ENCODE data around the gene FOXN1. TPM values are rescaled to one million over a fixed set of nuclear protein-coding genes. Genes with fewer than 3 reads are reported as not detected.

The FOXN1 gene
- total and polyA plus RNA-seq, 2 of the 13 experiments (the other 11 are each of a cell fraction or from before 2014, with no cell fraction given): 0.01 TPM; not detected in 1

DNA sequence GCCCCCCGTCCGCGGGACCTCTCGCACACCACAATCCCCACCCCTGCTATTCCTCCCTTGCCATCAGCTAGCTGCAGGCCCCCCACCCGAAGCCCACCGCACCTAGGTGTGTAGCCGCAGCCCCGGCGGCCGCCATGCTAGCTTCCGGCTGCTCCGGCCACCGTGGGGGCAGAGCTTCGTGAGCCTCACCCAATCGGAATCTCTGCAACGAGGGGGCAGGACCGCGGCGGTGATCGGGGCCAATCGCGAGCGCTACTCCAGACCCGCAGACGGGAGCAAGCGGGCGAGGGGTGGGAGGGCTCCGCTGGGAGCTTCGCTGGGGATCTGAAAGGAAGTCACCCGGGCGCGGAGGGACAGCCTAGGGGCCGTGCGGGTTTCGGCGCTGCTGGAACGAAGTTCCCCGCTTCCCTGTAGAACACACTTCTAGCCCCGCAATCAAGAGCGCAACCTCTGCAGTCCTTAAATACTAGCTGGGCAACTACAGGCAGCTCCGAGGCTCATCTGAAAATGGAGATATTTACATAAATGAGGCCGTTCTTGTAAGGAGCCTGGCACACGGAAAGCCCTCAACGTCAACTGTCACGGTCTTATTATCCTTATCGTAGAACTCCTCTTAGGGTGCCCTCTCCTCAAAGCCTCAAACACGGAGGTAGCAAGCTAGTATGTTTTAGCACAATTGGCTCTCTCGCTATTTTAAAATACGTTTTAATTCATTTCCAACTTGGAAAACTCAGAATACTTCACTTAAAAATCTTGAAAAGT is 65.4 kb downstream of the FOXN1 start, which contains the start of gene PIGS (continued):
- TF ChIP-seq, protein P1, sequence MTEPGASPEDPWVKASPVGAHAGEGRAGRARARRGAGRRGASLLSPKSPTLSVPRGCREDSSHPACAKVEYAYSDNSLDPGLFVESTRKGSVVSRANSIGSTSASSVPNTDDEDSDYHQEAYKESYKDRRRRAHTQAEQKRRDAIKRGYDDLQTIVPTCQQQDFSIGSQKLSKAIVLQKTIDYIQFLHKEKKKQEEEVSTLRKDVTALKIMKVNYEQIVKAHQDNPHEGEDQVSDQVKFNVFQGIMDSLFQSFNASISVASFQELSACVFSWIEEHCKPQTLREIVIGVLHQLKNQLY (CRISPR knock-in tag; IDR thresholded peaks at IDR 0.05): no peak
- TF ChIP-seq ZFP82 (CRISPR knock-in tag; IDR thresholded peaks at IDR 0.05; ENCODE audit: borderline replicate concordance): no peak
- TF ChIP-seq, protein P2, sequence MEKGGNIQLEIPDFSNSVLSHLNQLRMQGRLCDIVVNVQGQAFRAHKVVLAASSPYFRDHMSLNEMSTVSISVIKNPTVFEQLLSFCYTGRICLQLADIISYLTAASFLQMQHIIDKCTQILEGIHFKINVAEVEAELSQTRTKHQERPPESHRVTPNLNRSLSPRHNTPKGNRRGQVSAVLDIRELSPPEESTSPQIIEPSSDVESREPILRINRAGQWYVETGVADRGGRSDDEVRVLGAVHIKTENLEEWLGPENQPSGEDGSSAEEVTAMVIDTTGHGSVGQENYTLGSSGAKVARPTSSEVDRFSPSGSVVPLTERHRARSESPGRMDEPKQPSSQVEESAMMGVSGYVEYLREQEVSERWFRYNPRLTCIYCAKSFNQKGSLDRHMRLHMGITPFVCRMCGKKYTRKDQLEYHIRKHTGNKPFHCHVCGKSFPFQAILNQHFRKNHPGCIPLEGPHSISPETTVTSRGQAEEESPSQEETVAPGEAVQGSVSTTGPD (CRISPR knock-in tag; IDR thresholded peaks at IDR 0.05): no peak
- peak; percentile 62; the same call in 1 of the 2 replicates for TF ChIP-seq PHF21A (CRISPR knock-in tag; IDR thresholded peaks at IDR 0.05)
- TF ChIP-seq, protein P3, sequence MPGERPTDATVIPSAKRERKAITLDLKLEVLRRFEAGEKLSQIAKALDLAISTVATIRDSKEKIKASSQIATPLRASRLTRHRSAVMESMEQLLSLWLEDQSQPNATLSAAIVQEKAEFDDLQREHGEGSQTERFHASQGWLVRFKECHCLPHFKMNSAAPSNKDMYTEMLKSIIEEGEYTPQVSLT (CRISPR knock-in tag; IDR thresholded peaks at IDR 0.05; ENCODE audit: borderline replicate concordance, low read depth): no peak
- TF ChIP-seq, protein P4, sequence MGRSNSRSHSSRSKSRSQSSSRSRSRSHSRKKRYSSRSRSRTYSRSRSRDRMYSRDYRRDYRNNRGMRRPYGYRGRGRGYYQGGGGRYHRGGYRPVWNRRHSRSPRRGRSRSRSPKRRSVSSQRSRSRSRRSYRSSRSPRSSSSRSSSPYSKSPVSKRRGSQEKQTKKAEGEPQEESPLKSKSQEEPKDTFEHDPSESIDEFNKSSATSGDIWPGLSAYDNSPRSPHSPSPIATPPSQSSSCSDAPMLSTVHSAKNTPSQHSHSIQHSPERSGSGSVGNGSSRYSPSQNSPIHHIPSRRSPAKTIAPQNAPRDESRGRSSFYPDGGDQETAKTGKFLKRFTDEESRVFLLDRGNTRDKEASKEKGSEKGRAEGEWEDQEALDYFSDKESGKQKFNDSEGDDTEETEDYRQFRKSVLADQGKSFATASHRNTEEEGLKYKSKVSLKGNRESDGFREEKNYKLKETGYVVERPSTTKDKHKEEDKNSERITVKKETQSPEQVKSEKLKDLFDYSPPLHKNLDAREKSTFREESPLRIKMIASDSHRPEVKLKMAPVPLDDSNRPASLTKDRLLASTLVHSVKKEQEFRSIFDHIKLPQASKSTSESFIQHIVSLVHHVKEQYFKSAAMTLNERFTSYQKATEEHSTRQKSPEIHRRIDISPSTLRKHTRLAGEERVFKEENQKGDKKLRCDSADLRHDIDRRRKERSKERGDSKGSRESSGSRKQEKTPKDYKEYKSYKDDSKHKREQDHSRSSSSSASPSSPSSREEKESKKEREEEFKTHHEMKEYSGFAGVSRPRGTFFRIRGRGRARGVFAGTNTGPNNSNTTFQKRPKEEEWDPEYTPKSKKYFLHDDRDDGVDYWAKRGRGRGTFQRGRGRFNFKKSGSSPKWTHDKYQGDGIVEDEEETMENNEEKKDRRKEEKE (IDR thresholded peaks at IDR 0.05): no peak
- TF ChIP-seq, protein P5, sequence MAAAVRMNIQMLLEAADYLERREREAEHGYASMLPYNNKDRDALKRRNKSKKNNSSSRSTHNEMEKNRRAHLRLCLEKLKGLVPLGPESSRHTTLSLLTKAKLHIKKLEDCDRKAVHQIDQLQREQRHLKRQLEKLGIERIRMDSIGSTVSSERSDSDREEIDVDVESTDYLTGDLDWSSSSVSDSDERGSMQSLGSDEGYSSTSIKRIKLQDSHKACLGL (CRISPR knock-in tag; IDR thresholded peaks at IDR 0.05): peak; percentile 80; the same call in 1 of the 2 replicates
- no peak for TF ChIP-seq ZNF3 (CRISPR knock-in tag; IDR thresholded peaks at IDR 0.05)
- no peak for TF ChIP-seq U2AF2 (IDR thresholded peaks at IDR 0.05; ENCODE audit: low read depth, low read length)
- peak; percentile 60; the same call in 1 of the 2 replicates for TF ChIP-seq SPEN (CRISPR knock-in tag; IDR thresholded peaks at IDR 0.05; ENCODE audit: low read depth)
- TF ChIP-seq, protein P6, sequence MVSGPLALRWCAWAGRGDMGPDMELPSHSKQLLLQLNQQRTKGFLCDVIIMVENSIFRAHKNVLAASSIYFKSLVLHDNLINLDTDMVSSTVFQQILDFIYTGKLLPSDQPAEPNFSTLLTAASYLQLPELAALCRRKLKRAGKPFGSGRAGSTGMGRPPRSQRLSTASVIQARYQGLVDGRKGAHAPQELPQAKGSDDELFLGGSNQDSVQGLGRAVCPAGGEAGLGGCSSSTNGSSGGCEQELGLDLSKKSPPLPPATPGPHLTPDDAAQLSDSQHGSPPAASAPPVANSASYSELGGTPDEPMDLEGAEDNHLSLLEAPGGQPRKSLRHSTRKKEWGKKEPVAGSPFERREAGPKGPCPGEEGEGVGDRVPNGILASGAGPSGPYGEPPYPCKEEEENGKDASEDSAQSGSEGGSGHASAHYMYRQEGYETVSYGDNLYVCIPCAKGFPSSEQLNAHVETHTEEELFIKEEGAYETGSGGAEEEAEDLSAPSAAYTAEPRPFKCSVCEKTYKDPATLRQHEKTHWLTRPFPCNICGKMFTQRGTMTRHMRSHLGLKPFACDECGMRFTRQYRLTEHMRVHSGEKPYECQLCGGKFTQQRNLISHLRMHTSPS (CRISPR knock-in tag; IDR thresholded peaks at IDR 0.05; ENCODE audit: low read depth): no peak; the same call in 1 of the 2 replicates
- no peak for TF ChIP-seq SP5 (CRISPR knock-in tag; IDR thresholded peaks at IDR 0.05; ENCODE audit: borderline replicate concordance, low read depth)
- TF ChIP-seq GTF3A (CRISPR knock-in tag; conservative IDR thresholded peaks at IDR 0.05): 0 out of 2 replicates have a peak, but pooled peaks have one; percentile 79
- TF ChIP-seq CBX2 (IDR thresholded peaks at IDR 0.05; ENCODE audit: low read depth, low read length): no peak
- TF ChIP-seq CBX2 (CRISPR knock-in tag; IDR thresholded peaks at IDR 0.05; ENCODE audit: low read depth): no peak
- TF ChIP-seq ZBTB8A (CRISPR knock-in tag; IDR thresholded peaks at IDR 0.05; ENCODE audit: borderline replicate concordance, low read depth): no peak
- TF ChIP-seq ZNF12 (CRISPR knock-in tag; IDR thresholded peaks at IDR 0.05): no peak
- TF ChIP-seq, protein P7, sequence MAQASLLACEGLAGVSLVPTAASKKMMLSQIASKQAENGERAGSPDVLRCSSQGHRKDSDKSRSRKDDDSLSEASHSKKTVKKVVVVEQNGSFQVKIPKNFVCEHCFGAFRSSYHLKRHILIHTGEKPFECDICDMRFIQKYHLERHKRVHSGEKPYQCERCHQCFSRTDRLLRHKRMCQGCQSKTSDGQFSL (CRISPR knock-in tag; IDR thresholded peaks at IDR 0.05): no peak; the same call in 1 of the 2 replicates

Data from HepG2 (cell line).